Nucleus accumbens (tissue), 56 donors: Measurements from ENCODE around the gene ARSH.
"Not testable (repeated sequence)": the region's sequence is repeated elsewhere in the genome, so short reads cannot be mapped to it uniquely, and the experiment has no call there.

Experiments
- DNase-seq, 56 donors: peaks; one replicate each; lab custom pipeline; 2025; lab: John Stamatoyannopoulos, UW

The ARSH gene

GRCh38 chrX:3029129-3029528 is 22.8 kb downstream of the ARSH start:
- DNase-seq = no peak

- no peak for DNase-seq
These were observed 30.9 kb downstream of the ARSH start for GRCh38 chrX:3037218-3037617.

GRCh38 chrX:3044196-3044595 is 37.9 kb downstream of the ARSH start:
- no peak for DNase-seq

GRCh38 chrX:3044671-3045070 is 38.3 kb downstream of the ARSH start:
- no peak for DNase-seq

GRCh38 chrX:3046253-3047240 is 40.2 kb downstream of the ARSH start:
- DNase-seq = no peak

GRCh38 chrX:3050523-3051175 is 44.3 kb downstream of the ARSH start:
- DNase-seq = not testable (repeated sequence)

GRCh38 chrX:3052860-3053259 is 46.5 kb downstream of the ARSH start:
- peak in 16 of 56 donors; percentile 0 to 34 (median 4) for DNase-seq

GRCh38 chrX:3066555-3066954 is 60.2 kb downstream of the ARSH start:
- peak in 7 of 56 donors; percentile 1 to 2 (median 1) for DNase-seq

- no peak for DNase-seq
These were observed 69.6 kb downstream of the ARSH start for GRCh38 chrX:3075959-3076358.

- DNase-seq = no peak
These were observed 70.2 kb downstream of the ARSH start for GRCh38 chrX:3076416-3076991.
